Measurements from ENCODE around the gene SPATS2.

DNA sequence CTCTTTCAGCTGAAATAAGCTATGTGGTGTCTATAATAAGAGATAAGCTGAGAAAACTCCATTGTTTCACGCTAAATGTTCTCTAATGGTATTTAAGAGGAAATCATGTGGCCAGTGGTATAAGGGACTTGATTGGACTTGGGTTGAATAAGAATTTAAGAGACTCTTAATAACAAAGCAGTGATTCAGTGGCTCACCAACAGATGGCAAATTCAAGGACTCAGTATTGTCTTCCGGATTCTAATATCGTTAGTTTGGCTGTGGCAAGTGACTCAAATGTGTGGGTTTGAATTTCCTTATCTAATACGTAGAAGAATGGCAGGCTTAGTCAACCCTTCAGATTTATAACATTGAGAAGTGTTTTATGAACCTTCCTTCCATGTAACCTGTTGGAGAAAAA is 122.5 kb downstream of the SPATS2 start:
- no peak for TF ChIP-seq LEF1 (IDR thresholded peaks at IDR 0.05; ENCODE audit: borderline replicate concordance)
- TF ChIP-seq, protein P1, sequence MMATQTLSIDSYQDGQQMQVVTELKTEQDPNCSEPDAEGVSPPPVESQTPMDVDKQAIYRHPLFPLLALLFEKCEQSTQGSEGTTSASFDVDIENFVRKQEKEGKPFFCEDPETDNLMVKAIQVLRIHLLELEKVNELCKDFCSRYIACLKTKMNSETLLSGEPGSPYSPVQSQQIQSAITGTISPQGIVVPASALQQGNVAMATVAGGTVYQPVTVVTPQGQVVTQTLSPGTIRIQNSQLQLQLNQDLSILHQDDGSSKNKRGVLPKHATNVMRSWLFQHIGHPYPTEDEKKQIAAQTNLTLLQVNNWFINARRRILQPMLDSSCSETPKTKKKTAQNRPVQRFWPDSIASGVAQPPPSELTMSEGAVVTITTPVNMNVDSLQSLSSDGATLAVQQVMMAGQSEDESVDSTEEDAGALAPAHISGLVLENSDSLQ (IDR thresholded peaks at IDR 0.05): no peak
- TF ChIP-seq BHLHE40 (IDR thresholded peaks at IDR 0.05; ENCODE audit: borderline replicate concordance): no peak
- no peak for TF ChIP-seq ZNF384 (IDR thresholded peaks at IDR 0.05)
- no peak for TF ChIP-seq FOXK2 (IDR thresholded peaks at IDR 0.05)
- no peak for TF ChIP-seq FOXA1 (IDR thresholded peaks at IDR 0.05)
- TF ChIP-seq ARNT (IDR thresholded peaks at IDR 0.05): no peak
- no peak for TF ChIP-seq L3MBTL2 (conservative IDR thresholded peaks at IDR 0.05)
- no peak for TF ChIP-seq NFRKB (IDR thresholded peaks at IDR 0.05)
- TF ChIP-seq SP1 (IDR thresholded peaks at IDR 0.05): no peak
- no peak for TF ChIP-seq TARDBP (IDR thresholded peaks at IDR 0.05)
- TF ChIP-seq CTBP1 (IDR thresholded peaks at IDR 0.05; ENCODE audit: borderline replicate concordance): no peak
- TF ChIP-seq FOXM1 (IDR thresholded peaks at IDR 0.05; ENCODE audit: borderline replicate concordance): no peak
- no peak for TF ChIP-seq SUZ12 (IDR thresholded peaks at IDR 0.05)

Data from HEK293T (cell line).